SK-N-SH treated with all-trans-retinoic acid at 6 μM for 48 hours (cell line): ENCODE results near the gene ZMIZ1.
A peak's percentile ranks its signal among the peaks of the same experiment; 100 is the strongest.

ENCODE experiments used
- ATAC-seq: fragments of 200-7000 bp; cut with Tn5 transposase; 3 replicates; pipeline ENCODE4 v1.9.1; 2020; ENCODE audit warnings: mild to moderate bottlenecking, moderate library complexity
- ARNTL ChIP-seq: fragments of 450-650 bp; formaldehyde crosslinking; IDR thresholded peaks from 2 replicates; pipeline ENCODE4 v1.5.0; 2020; ENCODE audit warnings: low read depth, mild to moderate bottlenecking, moderate library complexity, borderline replicate concordance
- BACH2 ChIP-seq: fragments of 250-450 bp; sonication (Bioruptor Pico); IDR thresholded peaks from 2 replicates; pipeline ENCODE4 v1.9.0; 2021; ENCODE audit warnings: mild to moderate bottlenecking, borderline replicate concordance
- CSDC2 ChIP-seq: fragments of 250-450 bp; sonication (Bioruptor Pico); IDR thresholded peaks from 2 replicates; pipeline ENCODE4 v1.5.0; 2020; ENCODE audit warnings: mild to moderate bottlenecking, moderate library complexity
- GLIS3 ChIP-seq: fragments of 250-450 bp; sonication (Bioruptor Pico); IDR thresholded peaks from 2 replicates; pipeline ENCODE4 v1.5.0; 2020; ENCODE audit warnings: mild to moderate bottlenecking, moderate library complexity
- OSR1 ChIP-seq: fragments of 250-450 bp; sonication (Bioruptor Pico); IDR thresholded peaks from 2 replicates; pipeline ENCODE4 v1.8.0; 2022; ENCODE audit warnings: moderate library complexity, mild to moderate bottlenecking, inconsistent platforms
- PPARA ChIP-seq: fragments of 250-450 bp; sonication (Bioruptor Pico); IDR thresholded peaks from 2 replicates; pipeline ENCODE4 v1.5.0; 2020; ENCODE audit warnings: mild to moderate bottlenecking, borderline replicate concordance
- SNAI2 ChIP-seq: fragments of 250-450 bp; sonication (Bioruptor Pico); IDR thresholded peaks from 2 replicates; pipeline ENCODE4 v1.5.0; 2020; ENCODE audit warnings: mild to moderate bottlenecking, moderate library complexity
- TCF4 ChIP-seq: fragments of 250-450 bp; sonication (Bioruptor Pico); IDR thresholded peaks from 2 replicates; pipeline ENCODE4 v1.8.0; 2021; ENCODE audit warnings: mild to moderate bottlenecking, moderate library complexity, borderline replicate concordance
- TOX ChIP-seq: fragments of 250-450 bp; sonication (Bioruptor Pico); IDR thresholded peaks from 2 replicates; pipeline ENCODE4 v1.8.0; 2021; ENCODE audit warnings: mild to moderate bottlenecking, moderate library complexity, borderline replicate concordance
- ZC3H10 ChIP-seq: fragments of 250-450 bp; sonication (Bioruptor Pico); IDR thresholded peaks from 2 replicates; pipeline ENCODE4 v1.5.1; 2021; ENCODE audit warnings: mild to moderate bottlenecking, moderate library complexity
- ZFP3 ChIP-seq: fragments of 250-450 bp; sonication (Bioruptor Pico); IDR thresholded peaks from 2 replicates; pipeline ENCODE4 v1.5.0; 2020; ENCODE audit warnings: mild to moderate bottlenecking, moderate library complexity
- ZFP30 ChIP-seq: fragments of 450-650 bp; formaldehyde crosslinking; IDR thresholded peaks from 2 replicates; pipeline ENCODE4 v1.5.0; 2022; ENCODE audit warnings: mild to moderate bottlenecking, moderate library complexity
- ZNF565 ChIP-seq: fragments of 450-650 bp; formaldehyde crosslinking; conservative IDR thresholded peaks from 2 replicates; pipeline ENCODE4 v1.5.0; 2020; ENCODE audit warnings: low read depth, mild to moderate bottlenecking, moderate library complexity
- ZNF70 ChIP-seq: fragments of 450-650 bp; formaldehyde crosslinking; IDR thresholded peaks from 2 replicates; pipeline ENCODE4 v1.5.0; 2020; ENCODE audit warnings: mild to moderate bottlenecking, moderate library complexity
- ZNF8 ChIP-seq: fragments of 450-650 bp; formaldehyde crosslinking; IDR thresholded peaks from 2 replicates; pipeline ENCODE4 v1.5.0; 2020; ENCODE audit warnings: mild to moderate bottlenecking, moderate library complexity
- TF ChIP-seq, protein P1 (sequence below): fragments of 250-450 bp; sonication (Bioruptor Pico); IDR thresholded peaks from 2 replicates; pipeline ENCODE4 v1.8.0; 2021; ENCODE audit warnings: low read depth, mild to moderate bottlenecking, moderate library complexity, borderline replicate concordance
- TF ChIP-seq, protein P2 (sequence below): fragments of 250-450 bp; sonication (Bioruptor Pico); IDR thresholded peaks from 2 replicates; pipeline ENCODE4 v1.8.0; 2020; ENCODE audit warnings: mild to moderate bottlenecking, moderate library complexity, borderline replicate concordance
- TF ChIP-seq, protein P3 (sequence below): fragments of 250-450 bp; sonication (Bioruptor Pico); IDR thresholded peaks from 2 replicates; pipeline ENCODE4 v1.5.1; 2020; ENCODE audit warnings: low read depth, mild to moderate bottlenecking, moderate library complexity
- TF ChIP-seq, protein P4 (sequence below): fragments of 250-450 bp; sonication (Bioruptor Pico); IDR thresholded peaks from 2 replicates; pipeline ENCODE4 v1.5.0; 2020; ENCODE audit warnings: mild to moderate bottlenecking, moderate library complexity

Gene ZMIZ1

DNA sequence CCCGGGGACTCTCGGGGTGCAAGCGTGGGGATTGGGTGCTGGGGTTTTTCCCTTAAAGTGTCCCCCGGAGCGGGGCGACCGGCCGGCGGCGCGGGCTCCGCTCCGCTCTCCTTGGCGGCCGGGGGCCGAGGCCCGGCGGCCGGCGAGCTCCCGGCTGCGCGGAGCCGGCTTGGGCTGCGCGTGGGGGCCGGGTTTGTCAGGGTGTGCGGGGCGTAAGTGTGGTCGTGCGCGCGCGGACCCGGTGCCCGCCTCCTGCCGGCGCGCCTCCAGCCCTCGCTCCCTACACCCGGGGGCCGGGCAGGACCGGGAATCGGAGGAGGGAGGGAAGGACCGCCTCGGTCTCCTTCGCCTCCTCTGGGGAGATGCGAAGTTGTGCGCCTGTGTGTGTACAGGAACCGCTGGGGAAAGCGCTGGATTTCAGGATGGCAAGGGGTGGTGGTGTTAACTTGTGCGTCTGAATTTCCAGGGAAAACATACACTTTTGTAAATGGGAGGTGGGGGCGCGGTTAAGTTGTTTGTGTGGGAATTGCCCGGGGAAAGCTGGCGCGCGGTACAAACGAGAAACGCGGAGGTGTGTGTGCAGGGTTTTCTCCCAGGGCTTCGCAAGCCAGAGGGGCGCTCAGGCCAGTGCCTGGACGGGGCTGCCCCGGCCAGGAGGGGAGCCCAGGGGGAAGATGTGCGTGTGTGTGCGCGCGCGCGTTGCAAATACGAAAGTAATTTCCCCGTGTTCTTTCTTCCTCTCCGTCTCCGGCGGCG is 737 bp downstream of the ZMIZ1 start:
- ATAC-seq, result peak; percentile 1; the same call in 2 of the 3 replicates
- TF ChIP-seq PPARA (CRISPR knock-in tag) (no peak), OSR1 (CRISPR knock-in tag) (no peak), TCF4 (no peak), TOX (CRISPR knock-in tag) (no peak), ZC3H10 (CRISPR knock-in tag) (no peak), GLIS3 (no peak)
- TF ChIP-seq, protein P1, sequence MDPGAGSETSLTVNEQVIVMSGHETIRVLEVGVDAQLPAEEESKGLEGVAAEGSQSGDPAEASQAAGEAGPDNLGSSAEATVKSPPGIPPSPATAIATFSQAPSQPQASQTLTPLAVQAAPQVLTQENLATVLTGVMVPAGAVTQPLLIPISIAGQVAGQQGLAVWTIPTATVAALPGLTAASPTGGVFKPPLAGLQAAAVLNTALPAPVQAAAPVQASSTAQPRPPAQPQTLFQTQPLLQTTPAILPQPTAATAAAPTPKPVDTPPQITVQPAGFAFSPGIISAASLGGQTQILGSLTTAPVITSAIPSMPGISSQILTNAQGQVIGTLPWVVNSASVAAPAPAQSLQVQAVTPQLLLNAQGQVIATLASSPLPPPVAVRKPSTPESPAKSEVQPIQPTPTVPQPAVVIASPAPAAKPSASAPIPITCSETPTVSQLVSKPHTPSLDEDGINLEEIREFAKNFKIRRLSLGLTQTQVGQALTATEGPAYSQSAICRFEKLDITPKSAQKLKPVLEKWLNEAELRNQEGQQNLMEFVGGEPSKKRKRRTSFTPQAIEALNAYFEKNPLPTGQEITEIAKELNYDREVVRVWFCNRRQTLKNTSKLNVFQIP (CRISPR knock-in tag), result no peak

DNA sequence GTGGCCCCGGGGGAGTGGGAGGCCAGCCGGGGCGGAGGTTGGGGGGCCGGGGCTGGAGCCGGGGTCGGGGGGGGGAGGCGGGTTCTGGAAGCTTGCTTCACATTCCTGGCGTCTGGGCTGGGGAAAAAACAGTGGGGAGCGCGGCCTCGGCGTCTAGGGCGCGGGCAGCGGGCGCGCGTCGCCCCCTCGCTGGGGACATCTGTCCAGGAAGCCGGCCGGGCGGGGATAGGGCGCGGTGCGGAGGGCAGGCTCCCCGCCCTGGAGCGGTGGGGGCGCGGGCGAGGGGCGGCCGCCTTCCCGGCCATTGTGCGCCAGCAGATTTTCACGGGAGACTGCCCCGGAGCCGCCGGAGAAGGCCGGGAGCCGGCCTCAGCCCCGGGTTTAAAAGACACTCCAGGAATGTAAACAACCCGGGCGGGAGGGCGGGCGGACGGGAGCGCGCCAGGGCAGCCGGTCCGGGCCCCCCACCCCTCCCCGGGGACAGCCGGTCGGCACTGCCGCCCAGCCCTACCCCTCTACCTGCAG is 1.4 kb downstream of the ZMIZ1 start:
- peak; percentile 6 for ATAC-seq
- TF ChIP-seq OSR1 (CRISPR knock-in tag), result no peak
- TF ChIP-seq, protein P2, sequence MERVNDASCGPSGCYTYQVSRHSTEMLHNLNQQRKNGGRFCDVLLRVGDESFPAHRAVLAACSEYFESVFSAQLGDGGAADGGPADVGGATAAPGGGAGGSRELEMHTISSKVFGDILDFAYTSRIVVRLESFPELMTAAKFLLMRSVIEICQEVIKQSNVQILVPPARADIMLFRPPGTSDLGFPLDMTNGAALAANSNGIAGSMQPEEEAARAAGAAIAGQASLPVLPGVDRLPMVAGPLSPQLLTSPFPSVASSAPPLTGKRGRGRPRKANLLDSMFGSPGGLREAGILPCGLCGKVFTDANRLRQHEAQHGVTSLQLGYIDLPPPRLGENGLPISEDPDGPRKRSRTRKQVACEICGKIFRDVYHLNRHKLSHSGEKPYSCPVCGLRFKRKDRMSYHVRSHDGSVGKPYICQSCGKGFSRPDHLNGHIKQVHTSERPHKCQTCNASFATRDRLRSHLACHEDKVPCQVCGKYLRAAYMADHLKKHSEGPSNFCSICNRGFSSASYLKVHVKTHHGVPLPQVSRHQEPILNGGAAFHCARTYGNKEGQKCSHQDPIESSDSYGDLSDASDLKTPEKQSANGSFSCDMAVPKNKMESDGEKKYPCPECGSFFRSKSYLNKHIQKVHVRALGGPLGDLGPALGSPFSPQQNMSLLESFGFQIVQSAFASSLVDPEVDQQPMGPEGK (CRISPR knock-in tag), result no peak
- TF ChIP-seq ZFP3 (CRISPR knock-in tag), result no peak
- TF ChIP-seq, protein P3, sequence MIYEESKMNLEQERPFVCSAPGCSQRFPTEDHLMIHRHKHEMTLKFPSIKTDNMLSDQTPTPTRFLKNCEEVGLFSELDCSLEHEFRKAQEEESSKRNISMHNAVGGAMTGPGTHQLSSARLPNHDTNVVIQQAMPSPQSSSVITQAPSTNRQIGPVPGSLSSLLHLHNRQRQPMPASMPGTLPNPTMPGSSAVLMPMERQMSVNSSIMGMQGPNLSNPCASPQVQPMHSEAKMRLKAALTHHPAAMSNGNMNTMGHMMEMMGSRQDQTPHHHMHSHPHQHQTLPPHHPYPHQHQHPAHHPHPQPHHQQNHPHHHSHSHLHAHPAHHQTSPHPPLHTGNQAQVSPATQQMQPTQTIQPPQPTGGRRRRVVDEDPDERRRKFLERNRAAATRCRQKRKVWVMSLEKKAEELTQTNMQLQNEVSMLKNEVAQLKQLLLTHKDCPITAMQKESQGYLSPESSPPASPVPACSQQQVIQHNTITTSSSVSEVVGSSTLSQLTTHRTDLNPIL (CRISPR knock-in tag), result no peak
- no peak for TF ChIP-seq ZNF565 (CRISPR knock-in tag)
- TF ChIP-seq ARNTL, result no peak
- no peak for TF ChIP-seq CSDC2 (CRISPR knock-in tag)
- no peak for TF ChIP-seq BACH2 (CRISPR knock-in tag)
- TF ChIP-seq GLIS3, result no peak
- TF ChIP-seq ZFP30 (CRISPR knock-in tag), result no peak
- TF ChIP-seq SNAI2 (CRISPR knock-in tag), result no peak
- no peak for TF ChIP-seq ZNF70
- TF ChIP-seq ZNF8 (CRISPR knock-in tag), result no peak
- TF ChIP-seq, protein P4, sequence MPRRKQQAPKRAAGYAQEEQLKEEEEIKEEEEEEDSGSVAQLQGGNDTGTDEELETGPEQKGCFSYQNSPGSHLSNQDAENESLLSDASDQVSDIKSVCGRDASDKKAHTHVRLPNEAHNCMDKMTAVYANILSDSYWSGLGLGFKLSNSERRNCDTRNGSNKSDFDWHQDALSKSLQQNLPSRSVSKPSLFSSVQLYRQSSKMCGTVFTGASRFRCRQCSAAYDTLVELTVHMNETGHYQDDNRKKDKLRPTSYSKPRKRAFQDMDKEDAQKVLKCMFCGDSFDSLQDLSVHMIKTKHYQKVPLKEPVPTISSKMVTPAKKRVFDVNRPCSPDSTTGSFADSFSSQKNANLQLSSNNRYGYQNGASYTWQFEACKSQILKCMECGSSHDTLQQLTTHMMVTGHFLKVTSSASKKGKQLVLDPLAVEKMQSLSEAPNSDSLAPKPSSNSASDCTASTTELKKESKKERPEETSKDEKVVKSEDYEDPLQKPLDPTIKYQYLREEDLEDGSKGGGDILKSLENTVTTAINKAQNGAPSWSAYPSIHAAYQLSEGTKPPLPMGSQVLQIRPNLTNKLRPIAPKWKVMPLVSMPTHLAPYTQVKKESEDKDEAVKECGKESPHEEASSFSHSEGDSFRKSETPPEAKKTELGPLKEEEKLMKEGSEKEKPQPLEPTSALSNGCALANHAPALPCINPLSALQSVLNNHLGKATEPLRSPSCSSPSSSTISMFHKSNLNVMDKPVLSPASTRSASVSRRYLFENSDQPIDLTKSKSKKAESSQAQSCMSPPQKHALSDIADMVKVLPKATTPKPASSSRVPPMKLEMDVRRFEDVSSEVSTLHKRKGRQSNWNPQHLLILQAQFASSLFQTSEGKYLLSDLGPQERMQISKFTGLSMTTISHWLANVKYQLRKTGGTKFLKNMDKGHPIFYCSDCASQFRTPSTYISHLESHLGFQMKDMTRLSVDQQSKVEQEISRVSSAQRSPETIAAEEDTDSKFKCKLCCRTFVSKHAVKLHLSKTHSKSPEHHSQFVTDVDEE (CRISPR knock-in tag), result no peak
- no peak for TF ChIP-seq TCF4
- TF ChIP-seq, all 23 proteins: peak for 0

DNA sequence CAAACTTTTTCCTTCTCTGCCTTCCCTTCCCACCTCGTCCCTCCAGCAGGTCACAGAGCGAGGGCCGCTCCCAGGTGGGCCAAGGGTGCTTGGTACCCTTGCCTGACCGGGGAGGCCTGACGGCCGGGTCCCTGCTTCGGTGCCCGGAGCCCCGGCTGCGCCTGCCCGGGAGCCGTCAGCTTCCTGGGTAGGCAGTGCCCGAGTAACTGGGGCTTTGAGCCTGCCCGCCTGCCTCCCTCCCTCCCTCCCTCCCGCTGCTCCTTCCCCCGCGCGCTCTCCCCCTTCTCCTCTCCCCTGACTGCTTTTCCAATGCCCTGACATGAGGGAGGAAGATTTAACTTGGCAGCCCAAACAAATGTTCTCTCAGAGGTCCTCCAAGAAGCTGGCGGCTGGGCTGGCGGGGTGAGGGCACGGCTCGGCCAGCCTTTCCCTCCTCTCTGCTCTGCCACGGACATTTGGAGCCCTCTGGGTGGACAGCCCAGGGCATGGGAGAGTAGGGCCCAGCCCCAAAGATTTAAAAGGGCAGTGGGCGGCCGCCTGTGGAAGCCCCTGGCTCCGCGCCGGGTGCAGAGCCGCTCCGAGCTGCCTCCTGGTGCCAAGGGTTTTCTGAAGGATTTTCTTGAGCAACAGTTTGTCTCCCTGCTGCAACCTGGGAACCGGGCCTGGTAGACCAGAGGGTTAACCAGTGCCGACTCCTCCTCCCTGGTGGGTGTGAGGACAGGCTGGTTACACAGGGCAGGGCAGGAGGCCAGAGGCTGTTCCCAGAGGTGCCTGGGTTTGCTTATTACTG is 2.0 kb downstream of the ZMIZ1 start:
- TF ChIP-seq ZFP3 (CRISPR knock-in tag), result no peak
- TF ChIP-seq ARNTL, result no peak
- peak; percentile 58 for ATAC-seq

DNA sequence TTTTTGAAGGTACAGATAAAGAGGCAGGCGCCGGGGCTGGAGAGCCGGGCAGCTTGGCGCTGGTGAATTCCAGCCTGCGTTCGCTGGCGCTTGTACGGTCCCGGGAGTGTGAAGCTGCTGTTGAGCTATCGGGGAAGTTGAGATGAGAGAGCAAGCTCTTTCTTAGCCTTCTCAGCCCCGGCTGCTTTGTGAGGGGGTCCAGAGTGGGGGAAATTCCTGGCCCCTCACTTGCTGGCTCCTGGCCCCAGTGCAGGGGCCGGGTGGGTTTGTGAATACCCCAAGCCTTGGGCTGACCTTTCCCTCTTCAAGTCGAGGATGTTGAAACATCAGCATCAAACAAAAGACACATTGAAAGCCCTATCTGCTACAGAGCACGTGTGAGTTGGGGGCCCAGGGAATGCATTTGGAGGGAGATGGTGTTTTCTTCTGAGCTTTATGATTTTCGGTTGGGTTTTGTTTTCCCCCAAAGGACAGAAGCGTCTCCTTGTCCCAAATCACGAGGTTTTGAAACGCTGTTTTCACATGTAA is 2.7 kb downstream of the ZMIZ1 start:
- ATAC-seq, result no peak
- TF ChIP-seq ZNF565 (CRISPR knock-in tag) (no peak), ZNF8 (CRISPR knock-in tag) (no peak), ZC3H10 (CRISPR knock-in tag) (no peak), TCF4 (no peak), ZFP3 (CRISPR knock-in tag) (no peak)
- TF ChIP-seq, protein P4 (CRISPR knock-in tag), result no peak
- TF ChIP-seq, protein P1 (CRISPR knock-in tag), result no peak
